Endothelial cell of umbilical vein (primary cell): Measurements from ENCODE around the gene FHIT. TPM values are rescaled to one million over a fixed set of nuclear protein-coding genes. Genes with fewer than 3 reads are reported as not detected.

ENCODE experiments used
- BruUV-seq: library from RNA; stranded (reverse); fragments of 400-500 nt; replicated peaks from 2 replicates; lab custom pipeline; 2021; lab: Mats Ljungman, UMichigan
- CTCF ChIA-PET: fragments of 300-600, 350-600 bp; sonication (Branson Sonifier 250); formaldehyde crosslinking; loops from one replicate; lab custom pipeline; 2021; ENCODE audit warnings: antibody characterized with exemption, inconsistent platforms; lab: Charles Lee
- POLR2A ChIA-PET: fragments of 300-600, 350-600 bp; sonication (Branson Sonifier 250); formaldehyde crosslinking; loops from one replicate; lab custom pipeline; 2021; ENCODE audit warnings: antibody characterized with exemption, inconsistent platforms; lab: Charles Lee
- DNase-seq: peaks from one replicate; pipeline ENCODE4 v3.0.0-alpha.2; 2011; ENCODE audit warnings: low read depth, low spot score
- FAIRE-seq: peaks from 2 replicates; lab custom pipeline; 2011; peaks lifted over from hg19 to GRCh38; lab: Jason Lieb, UNC
- H2AFZ ChIP-seq: 2 replicates; pipeline ENCODE4 v1.6.0; 2012; ENCODE audit warnings: low read depth, low read length, control low read depth, inconsistent platforms
- H3K27ac ChIP-seq: 2 replicates; pipeline ENCODE4 v1.5.1; 2011; ENCODE audit warnings: low read depth, mild to moderate bottlenecking, control low read depth, low read length, moderate library complexity; ENCODE audit not compliant: insufficient read depth
- H3K27me3 ChIP-seq, 2 experiments: 2 replicates each; pipeline versions ENCODE4 v1.6.0 to v1.6.1; 2011; ENCODE audit warnings: low read length in 2 of 2, mixed read lengths in 1 of 2; ENCODE audit not compliant: control insufficient read depth in 2 of 2, insufficient read depth in 2 of 2
- H3K36me3 ChIP-seq, 2 experiments: 2 replicates in 1 of 2; 3 replicates in 1 of 2; pipeline ENCODE4 v1.5.1; 2011; ENCODE audit warnings: low read length in 2 of 2, mild to moderate bottlenecking in 1 of 2, moderate library complexity in 1 of 2; ENCODE audit not compliant: control insufficient read depth in 2 of 2, insufficient read depth in 2 of 2; ENCODE audit errors: extremely low read depth in 1 of 2
- H3K4me1 ChIP-seq: 3 replicates; pipeline ENCODE4 v1.5.1; 2011; ENCODE audit warnings: mild to moderate bottlenecking, low read length; ENCODE audit not compliant: control insufficient read depth, insufficient read depth; ENCODE audit errors: extremely low read depth
- H3K4me2 ChIP-seq: 2 replicates; pipeline ENCODE4 v1.6.1; 2011; ENCODE audit warnings: low read length, control low read depth, mixed read lengths; ENCODE audit not compliant: insufficient read depth
- H3K4me3 ChIP-seq, 3 experiments: fragments of 200-600 bp in 1 of 3; sonication (generic), shearing (Covaris generic) in 1 of 3; replicated peaks in 1 of 3; 2 replicates each; pipeline ENCODE4 v1.5.1; 2011 to 2016; ENCODE audit warnings: control low read depth in 3 of 3, low read length in 3 of 3, mild to moderate bottlenecking in 2 of 3, inconsistent platforms in 1 of 3, low read depth in 1 of 3, moderate library complexity in 1 of 3; ENCODE audit not compliant: insufficient read depth in 1 of 3
- H3K79me2 ChIP-seq: 2 replicates; pipeline ENCODE4 v1.6.0; 2012; ENCODE audit warnings: low read length, inconsistent platforms; ENCODE audit not compliant: control insufficient read depth, insufficient read depth
- H3K9ac ChIP-seq: replicated peaks from 2 replicates; pipeline ENCODE3; 2011; ENCODE audit warnings: low read length, control low read depth; ENCODE audit not compliant: insufficient read depth; ENCODE audit errors: extremely low read depth
- H3K9me1 ChIP-seq: replicated peaks from 3 replicates; pipeline ENCODE4 v1.6.0; 2011; ENCODE audit warnings: mild to moderate bottlenecking, low read length; ENCODE audit not compliant: control insufficient read depth, insufficient read depth; ENCODE audit errors: extremely low read depth
- H3K9me3 ChIP-seq: replicated peaks from 2 replicates; pipeline ENCODE4 v1.5.1; 2012; ENCODE audit warnings: low read length, inconsistent platforms; ENCODE audit not compliant: control insufficient read depth, insufficient read depth
- H4K20me1 ChIP-seq: replicated peaks from 2 replicates; pipeline ENCODE3; 2011; ENCODE audit warnings: mild to moderate bottlenecking, low read length; ENCODE audit not compliant: control insufficient read depth, insufficient read depth; ENCODE audit errors: extremely low read depth
- CTCF ChIP-seq, 2 donors: IDR thresholded peaks; 1 replicate in 1 of 2; 2 replicates in 1 of 2; pipeline ENCODE4 v1.5.1; 2011; ENCODE audit warnings: low read length in 2 of 2, mild to moderate bottlenecking in 2 of 2, moderate library complexity in 2 of 2, control low read depth in 1 of 2, inconsistent platforms in 1 of 2, low read depth in 1 of 2; ENCODE audit not compliant: insufficient read depth in 1 of 2; ENCODE audit errors: extremely low read depth in 1 of 2
- EZH2 ChIP-seq: IDR thresholded peaks from 2 replicates; pipeline ENCODE4 v1.6.1; 2012; ENCODE audit warnings: borderline replicate concordance, low read depth, mild to moderate bottlenecking, moderate library complexity, low read length, inconsistent platforms; ENCODE audit not compliant: severe bottlenecking
- FOS ChIP-seq: IDR thresholded peaks from 2 replicates; pipeline ENCODE4 v1.6.1; 2011; ENCODE audit warnings: mild to moderate bottlenecking, low read length, moderate library complexity, borderline replicate concordance; ENCODE audit not compliant: insufficient read depth
- GATA2 ChIP-seq: IDR thresholded peaks from 2 replicates; pipeline ENCODE4 v1.7.0; 2011; ENCODE audit warnings: low read depth, mild to moderate bottlenecking, moderate library complexity, mixed read lengths, low read length; ENCODE audit not compliant: insufficient read length, insufficient read depth
- JUN ChIP-seq: IDR thresholded peaks from 2 replicates; pipeline ENCODE4 v1.6.1; 2011; ENCODE audit warnings: borderline replicate concordance, low read depth; ENCODE audit not compliant: insufficient read length, insufficient read depth
- MAX ChIP-seq: IDR thresholded peaks from 2 replicates; pipeline ENCODE4 v1.6.1; 2011; ENCODE audit not compliant: insufficient read depth, insufficient read length
- MYC ChIP-seq: IDR thresholded peaks from one replicate; pipeline ENCODE4 v1.6.1; 2011; ENCODE audit warnings: mild to moderate bottlenecking, low read depth, low read length
- POLR2A ChIP-seq: IDR thresholded peaks from 2 replicates; pipeline ENCODE4 v1.6.1; 2012; ENCODE audit warnings: low read depth, mild to moderate bottlenecking, control low read depth, low read length
- POLR2AphosphoS5 ChIP-seq: IDR thresholded peaks from 2 replicates; pipeline ENCODE4 v1.6.1; 2012; ENCODE audit warnings: low read depth, mild to moderate bottlenecking, control low read depth, low read length, moderate library complexity; ENCODE audit not compliant: insufficient read depth
- dilution Hi-C: fragments of 300-500 bp; cut with MboI; formaldehyde crosslinking; loops from one replicate; pipeline ENCODE4 v1.15.0; 2019; ENCODE audit warnings: low sequenced_read_pairs; ENCODE audit not compliant: extremely low pct_ligation_motif_present
- intact Hi-C: fragments of 100-400 bp; cut with micrococcal nuclease; formaldehyde crosslinking; loops from one replicate; pipeline ENCODE4 v1.10.0; 2022
- polyA plus RNA-seq, 4 experiments: library from polyadenylated mRNA; depleted of rRNA in 3 of 4; stranded (reverse) in 3 of 4; unstranded in 1 of 4; fragments of >200 nt; gene quantifications; 2 replicates each; pipeline versions ENCODE4 v1.2.1 to v1.2.3, GENCODE V29; 2011 to 2012; ENCODE audit warnings: missing spikeins in 1 of 4
- total RNA-seq: library from RNA; stranded (reverse); gene quantifications from 2 replicates; pipeline ENCODE4 v1.2.3, GENCODE V29; 2021

Gene FHIT
- total and polyA plus RNA-seq, 2 donors (not counting 3 experiments of a cell fraction or from before 2014, with no cell fraction given), result 0.47 to 2.2 TPM

GRCh38 chr3:60424942-60425341 lies 826.3 kb downstream of the FHIT start:
- no peak for DNase-seq
- BruUV-seq, result no TSS peak
- Histone ChIP-seq H3K4me2 (no peak overlapping the region), H3K9me1 (no peaks in the 10 kb centered on the region), H3K9me3 (no peaks in the 10 kb centered on the region), H3K36me3 (no peaks in the 10 kb centered on the region), H2AFZ (no peak overlapping the region), H3K9ac (no peak overlapping the region), H3K27ac (no peak overlapping the region), H4K20me1 (no peaks in the 10 kb centered on the region), H3K27me3 (no peaks in the 10 kb centered on the region), H3K4me1 (no peaks in the 10 kb centered on the region), H3K4me3 (no peak overlapping the region), H3K79me2 (no peaks in the 10 kb centered on the region)
- POLR2A ChIA-PET, result no interaction called here
- intact Hi-C loops (no loop called here), dilution Hi-C loops (no loop called here)
- no peak for FAIRE-seq
- TF ChIP-seq EZH2 (no peak), MYC (no peak), POLR2AphosphoS5 (no peak), CTCF (IDR thresholded peaks at IDR 0.05; ENCODE audit: extremely low read depth in 1 of 2, insufficient read depth in 1 of 2, low read depth in 1 of 2, low read length in 2 of 2) (no peak), POLR2A (no peak), MAX (no peak), FOS (no peak), GATA2 (no peak), JUN (no peak)
- CTCF ChIA-PET, result no interaction called here
